GM18909 (cell line): ENCODE data around the gene GAB2.
A peak's percentile ranks its signal among the peaks of the same experiment; 100 is the strongest.
"Not testable (repeated sequence)": the region's sequence is repeated elsewhere in the genome, so short reads cannot be mapped to it uniquely, and the experiment has no call there.

Experiments
- ATAC-seq: cut with Tn5 transposase; IDR thresholded peaks from one replicate; pipeline ENCODE4 v1.9.1; 2021; ENCODE audit warnings: mild to moderate bottlenecking; ENCODE audit not compliant: unreplicated experiment, poor library complexity

Gene GAB2, protein sequence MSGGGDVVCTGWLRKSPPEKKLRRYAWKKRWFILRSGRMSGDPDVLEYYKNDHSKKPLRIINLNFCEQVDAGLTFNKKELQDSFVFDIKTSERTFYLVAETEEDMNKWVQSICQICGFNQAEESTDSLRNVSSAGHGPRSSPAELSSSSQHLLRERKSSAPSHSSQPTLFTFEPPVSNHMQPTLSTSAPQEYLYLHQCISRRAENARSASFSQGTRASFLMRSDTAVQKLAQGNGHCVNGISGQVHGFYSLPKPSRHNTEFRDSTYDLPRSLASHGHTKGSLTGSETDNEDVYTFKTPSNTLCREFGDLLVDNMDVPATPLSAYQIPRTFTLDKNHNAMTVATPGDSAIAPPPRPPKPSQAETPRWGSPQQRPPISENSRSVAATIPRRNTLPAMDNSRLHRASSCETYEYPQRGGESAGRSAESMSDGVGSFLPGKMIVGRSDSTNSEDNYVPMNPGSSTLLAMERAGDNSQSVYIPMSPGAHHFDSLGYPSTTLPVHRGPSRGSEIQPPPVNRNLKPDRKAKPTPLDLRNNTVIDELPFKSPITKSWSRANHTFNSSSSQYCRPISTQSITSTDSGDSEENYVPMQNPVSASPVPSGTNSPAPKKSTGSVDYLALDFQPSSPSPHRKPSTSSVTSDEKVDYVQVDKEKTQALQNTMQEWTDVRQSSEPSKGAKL

DNA sequence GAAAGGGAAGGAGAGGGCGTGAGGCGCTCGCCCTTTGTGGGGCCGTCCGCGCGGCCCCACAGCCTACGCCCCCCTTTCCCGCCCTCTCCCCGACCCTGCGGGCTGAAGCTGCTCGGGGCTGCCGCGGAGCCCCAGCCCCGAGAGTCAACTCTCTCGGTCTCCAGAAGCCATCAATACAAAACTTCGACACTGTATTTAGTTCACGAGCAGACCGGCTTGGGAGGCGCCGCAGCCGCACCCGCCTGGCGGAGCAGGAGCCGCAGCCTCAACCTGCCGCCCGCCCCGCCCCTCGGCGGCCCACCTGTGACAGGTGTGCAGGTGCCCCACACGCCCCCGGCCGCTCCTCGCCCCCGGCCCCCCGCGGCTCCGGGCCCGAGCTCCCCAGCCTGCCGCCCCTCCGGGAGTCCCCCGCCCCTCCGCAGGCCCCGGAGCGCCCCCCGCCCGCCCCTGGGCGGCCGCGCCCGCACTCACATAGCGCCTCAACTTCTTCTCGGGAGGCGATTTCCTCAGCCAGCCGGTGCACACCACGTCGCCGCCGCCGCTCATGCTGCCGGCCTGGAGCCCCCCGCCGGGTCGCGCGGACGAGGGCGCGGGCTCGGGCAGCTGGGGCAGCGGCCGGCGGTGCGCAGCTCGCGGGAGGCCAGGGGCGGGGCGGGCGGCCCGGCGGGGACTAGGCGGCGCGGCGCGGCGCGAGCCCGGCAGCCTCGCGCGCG, at the start of gene GAB2:
Gene GAB2, minus strand, starts transcription at position 646 of the 713 bp plus-strand sequence. Its CDS starts 100 bp downstream, at position 546.
- ATAC-seq = peak; percentile 17

- no peak for ATAC-seq
Observed at GRCh38 chr11:78467370-78467769, 49.8 kb upstream of the GAB2 start.

GRCh38 chr11:78465169-78465942, 47.7 kb upstream of the GAB2 start:
- peak; percentile 98 for ATAC-seq

DNA sequence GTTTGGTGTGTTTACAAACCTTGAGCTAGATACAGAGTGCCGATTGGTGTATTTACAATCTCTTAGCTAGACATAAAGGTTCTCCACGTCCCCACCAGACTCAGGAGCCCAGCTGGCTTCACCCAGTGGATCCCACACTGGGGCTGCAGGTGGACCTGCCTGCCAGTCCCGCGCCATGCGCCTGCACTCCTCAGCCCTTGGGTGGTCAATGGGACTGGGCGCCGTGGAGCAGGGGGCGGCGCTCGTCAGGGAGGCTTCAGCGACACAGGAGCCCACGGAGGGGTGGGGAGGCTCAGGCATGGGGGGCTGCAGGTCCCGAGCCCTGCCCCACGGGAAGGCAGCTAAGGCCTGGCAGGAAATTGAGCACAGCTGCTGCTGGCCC, 47.2 kb upstream of the GAB2 start:
- not testable (repeated sequence) for ATAC-seq

DNA sequence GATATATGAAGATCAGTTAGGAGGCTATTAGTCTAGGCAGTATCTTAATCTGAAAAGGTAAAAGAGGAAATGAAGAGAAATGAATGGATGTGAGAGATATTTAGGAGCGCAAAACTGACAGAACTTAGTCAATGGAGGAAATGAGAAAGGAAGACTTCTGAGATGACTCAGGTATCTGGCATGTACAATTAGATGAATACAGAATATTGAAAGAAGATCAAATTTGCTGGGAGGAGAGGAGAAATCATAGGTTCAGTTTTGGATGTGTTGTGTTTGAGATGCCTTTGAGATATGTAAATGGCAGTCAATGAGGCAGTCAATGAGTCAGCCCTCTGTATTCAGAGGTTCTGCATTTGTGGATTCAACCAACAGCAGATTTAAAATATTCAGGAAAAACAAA, 42.9 kb upstream of the GAB2 start:
- no peak for ATAC-seq

DNA sequence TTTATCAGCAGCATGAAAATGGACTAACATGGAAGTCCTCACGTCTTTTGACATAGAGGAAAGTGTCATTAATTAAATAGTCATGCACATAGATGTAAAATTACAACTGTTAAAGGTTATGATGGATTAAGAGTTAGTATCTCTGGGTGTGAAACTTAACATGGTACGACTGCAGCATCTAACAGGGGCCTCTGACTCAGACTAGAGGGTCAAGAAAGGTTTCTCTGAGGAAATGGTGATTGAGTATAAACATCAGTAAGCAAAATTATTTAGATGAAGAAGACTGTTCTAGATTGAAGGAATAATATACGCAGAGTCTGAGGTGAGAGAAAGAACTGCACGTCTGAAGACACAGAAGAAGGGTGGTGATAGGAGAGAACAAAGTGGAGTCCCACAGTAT, 42.1 kb upstream of the GAB2 start:
- ATAC-seq = no peak

GRCh38 chr11:78457448-78457847, 39.8 kb upstream of the GAB2 start:
- ATAC-seq = no peak

GRCh38 chr11:78453140-78453935, 35.7 kb upstream of the GAB2 start:
- ATAC-seq = peak; percentile 65

DNA sequence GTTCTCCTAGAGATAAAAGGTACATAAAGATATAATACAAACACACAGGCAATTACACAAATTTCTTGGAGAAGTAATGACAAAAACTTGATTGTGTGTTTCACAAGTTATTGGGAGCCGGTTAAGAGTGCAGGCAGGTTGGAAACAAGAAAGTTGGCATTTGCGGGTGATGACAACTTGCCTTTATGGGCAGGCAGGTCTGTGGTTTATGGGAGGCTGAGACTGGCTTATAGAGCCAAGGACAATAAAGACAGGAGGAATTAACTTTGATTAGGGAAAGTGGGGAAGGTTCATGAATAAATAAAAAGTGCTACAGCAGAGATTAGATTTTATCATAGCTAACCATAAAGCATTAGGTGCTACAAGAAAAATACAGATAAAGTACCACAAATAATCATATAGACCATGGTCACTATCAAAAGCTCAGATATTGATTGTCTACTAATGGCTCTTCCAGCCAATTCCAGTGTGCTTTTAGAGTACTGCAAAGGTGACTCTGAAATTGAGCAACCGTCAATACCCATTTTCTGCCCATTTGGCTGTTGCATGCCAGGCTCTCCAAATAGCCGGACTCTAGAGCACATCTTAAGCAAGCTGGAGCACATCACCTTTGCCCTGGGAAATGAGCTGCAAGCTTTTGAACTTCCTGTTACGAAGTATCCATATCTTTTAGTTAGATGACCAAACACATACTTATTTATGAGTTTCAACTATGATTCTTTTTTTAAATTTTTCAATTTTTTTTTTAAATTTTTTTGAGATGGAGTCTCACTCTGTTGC, 33.9 kb upstream of the GAB2 start:
- ATAC-seq = no peak

DNA sequence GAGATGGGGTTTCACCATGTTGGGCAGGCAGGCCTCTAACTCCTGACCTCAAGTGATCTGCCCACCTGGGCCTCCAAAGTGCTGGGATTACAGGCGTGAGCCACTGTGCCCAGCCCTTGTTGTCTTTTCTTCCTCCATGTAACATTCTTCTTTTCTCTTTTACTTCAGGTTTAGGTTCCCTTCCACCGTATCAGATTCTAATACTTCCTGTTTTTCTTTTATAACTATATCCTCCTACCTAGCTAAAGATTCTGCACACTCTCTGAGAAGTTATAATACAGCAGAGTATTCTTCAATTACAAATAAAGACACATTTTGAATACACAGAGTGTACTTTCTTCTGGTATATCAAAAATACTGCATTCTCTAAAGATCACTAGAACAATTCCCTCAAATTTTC, 33.2 kb upstream of the GAB2 start:
- ATAC-seq = no peak

DNA sequence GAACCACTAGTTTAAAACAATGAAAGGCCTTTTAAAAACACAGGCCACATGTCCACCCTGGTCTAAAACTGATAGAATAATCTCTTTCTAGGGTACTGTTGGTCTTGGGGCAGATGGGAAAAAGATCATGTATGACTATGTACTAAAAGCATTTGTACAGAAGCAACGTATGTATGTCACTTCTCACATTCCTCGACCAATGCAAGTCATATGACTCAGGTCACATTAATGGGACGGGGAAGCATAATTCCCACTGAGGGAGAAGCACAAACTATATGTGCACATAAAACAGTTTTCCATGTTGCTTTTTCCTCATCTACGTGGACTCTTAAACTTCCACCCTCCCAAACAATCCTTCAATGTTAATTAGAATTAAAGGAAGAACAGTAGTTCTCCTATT, 32.2 kb upstream of the GAB2 start:
- ATAC-seq = no peak

DNA sequence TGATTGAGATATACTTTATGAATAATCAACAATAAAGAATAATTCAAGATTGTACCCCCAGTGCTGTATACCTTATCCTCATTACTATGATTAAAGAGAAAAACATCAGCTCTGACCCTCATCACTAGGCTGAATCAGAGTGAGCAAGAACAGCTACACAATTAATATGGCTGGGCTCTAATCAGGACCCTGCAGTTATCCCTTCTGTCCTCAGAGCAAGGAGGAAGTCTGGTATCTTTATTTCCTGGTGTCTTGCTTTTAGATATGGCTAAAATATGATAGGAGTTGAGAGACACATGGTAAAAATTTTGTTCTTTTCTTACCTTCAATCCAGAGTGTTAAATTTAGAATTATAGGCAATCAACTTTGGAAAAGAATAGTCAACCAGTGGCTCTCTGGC, 28.6 kb upstream of the GAB2 start:
- ATAC-seq = no peak

DNA sequence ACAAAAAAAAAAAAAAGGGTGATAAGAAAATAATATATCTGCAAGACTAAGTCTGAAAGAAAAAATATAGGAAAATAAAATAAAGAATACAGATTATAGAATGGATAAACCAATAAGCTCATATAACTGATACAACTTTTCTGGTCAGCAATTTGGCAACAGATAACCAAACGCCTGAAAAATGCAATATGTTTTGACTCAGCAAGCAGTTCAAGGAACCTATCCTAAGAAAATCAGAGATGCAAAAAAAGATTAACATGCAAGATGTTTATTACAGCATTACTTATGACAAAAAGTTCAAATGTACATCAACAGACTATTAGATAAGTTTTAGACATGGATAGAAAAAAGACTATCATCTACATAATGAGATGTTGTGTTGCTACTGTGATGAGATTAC, 27.1 kb upstream of the GAB2 start:
- ATAC-seq = no peak

GRCh38 chr11:78441956-78442355, 24.3 kb upstream of the GAB2 start:
- no peak for ATAC-seq

DNA sequence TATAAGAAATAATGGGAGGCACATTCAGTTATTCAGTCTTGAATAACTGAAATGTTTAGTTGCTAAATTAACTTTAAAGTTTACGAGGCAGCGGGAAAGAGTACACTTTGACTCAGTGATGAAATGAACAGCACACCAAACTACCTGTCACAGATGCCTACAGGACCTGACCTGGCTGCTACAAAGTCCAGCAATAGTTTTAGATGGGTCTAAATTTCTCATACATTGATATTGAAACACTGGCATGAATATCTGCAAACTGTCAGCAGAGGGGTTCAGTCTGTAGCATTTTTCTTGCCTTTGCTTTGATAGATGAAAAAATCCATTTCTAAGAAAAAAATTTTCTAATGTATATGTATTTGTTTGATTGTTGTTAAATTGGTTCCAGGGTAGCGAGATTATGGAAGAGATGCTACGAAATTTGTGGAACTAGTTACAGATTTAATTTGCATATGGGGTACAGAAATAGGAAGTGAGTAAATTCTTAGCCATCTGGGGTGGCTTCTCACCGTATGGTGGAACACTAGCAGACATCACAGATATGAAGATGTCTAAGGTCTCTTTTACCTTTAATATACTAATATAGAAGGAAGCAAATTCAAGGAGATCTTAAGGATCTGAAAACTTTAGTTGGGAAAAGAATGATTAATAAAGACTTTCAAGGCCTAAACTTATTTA, 20.8 kb upstream of the GAB2 start:
- ATAC-seq = peak; percentile 88

DNA sequence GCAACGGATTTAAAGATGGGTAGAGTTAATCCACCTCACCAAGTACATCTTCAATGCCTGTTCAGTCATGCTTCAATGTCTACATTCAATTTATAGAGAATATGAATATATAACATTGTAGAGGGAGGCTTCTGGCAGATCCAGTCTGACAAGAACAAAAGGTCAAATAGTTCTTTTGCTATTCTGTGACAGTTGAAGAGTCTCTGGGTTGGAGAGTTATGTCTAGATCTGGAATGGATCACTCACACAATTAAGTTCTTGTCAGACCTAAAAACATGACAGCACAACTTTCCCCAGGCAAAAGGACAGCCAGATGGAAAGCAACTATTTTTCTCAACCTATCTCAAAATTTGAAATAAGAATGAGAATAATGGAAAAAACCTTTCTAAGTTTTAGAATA, 15.3 kb upstream of the GAB2 start:
- no peak for ATAC-seq

GRCh38 chr11:78432058-78432515, 14.5 kb upstream of the GAB2 start:
- no peak for ATAC-seq

DNA sequence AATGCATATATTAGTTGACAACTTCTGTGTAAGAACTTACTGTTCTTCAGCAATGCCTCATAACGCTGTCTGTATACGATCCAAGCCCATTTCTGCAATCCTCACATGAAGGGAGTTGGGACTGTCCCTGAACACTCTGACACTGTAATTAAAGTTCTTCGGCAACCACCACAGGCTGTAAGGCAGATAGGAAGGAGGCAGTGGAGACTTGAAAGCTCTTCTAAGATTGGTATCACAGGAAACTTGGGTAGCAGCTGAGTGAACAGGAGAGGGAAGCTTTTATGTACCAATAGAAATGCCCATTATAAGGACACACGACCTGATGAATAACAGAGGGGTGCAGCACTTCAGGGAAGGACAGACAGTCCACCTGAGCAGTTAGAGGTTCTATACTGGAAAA, 12.0 kb upstream of the GAB2 start:
- no peak for ATAC-seq
